MCF 10A (cell line): ENCODE data around the gene TRPV5. TPM values are rescaled to one million over a fixed set of nuclear protein-coding genes. Genes with fewer than 3 reads are reported as not detected.

Experiments used
- BruUV-seq: library from RNA; stranded (reverse); fragments of 400-500 nt; replicated peaks from 2 replicates; lab custom pipeline; 2021; lab: Mats Ljungman, UMichigan
- CTCF ChIA-PET: fragments of 300-600 bp; sonication (Branson Sonifier 250); formaldehyde crosslinking; extraction: SDS; loops from one replicate; lab custom pipeline; 2021; ENCODE audit warnings: antibody characterized with exemption, inconsistent platforms; lab: Yijun Ruan, JAX
- POLR2A ChIA-PET: fragments of 300-600, 350-650 bp; sonication (Branson Sonifier 250); formaldehyde crosslinking; extraction: SDS; loops from one replicate; lab custom pipeline; 2020; ENCODE audit warnings: antibody characterized with exemption, inconsistent platforms; lab: Yijun Ruan, JAX
- DNase-seq: peaks from one replicate; pipeline ENCODE4 v3.0.0-alpha.2; 2018; ENCODE audit not compliant: unreplicated experiment
- H3K27ac Mint-ChIP-seq: one replicate; pipeline ENCODE4 v1.8.0; 2022; ENCODE audit warnings: mild to moderate bottlenecking, low read depth, mixed read lengths; ENCODE audit not compliant: unreplicated experiment
- H3K27me3 Mint-ChIP-seq: one replicate; pipeline ENCODE4 v1.8.0; 2022; ENCODE audit warnings: mixed read lengths; ENCODE audit not compliant: insufficient read depth, unreplicated experiment
- H3K36me3 Mint-ChIP-seq: one replicate; pipeline ENCODE4 v1.8.0; 2022; ENCODE audit warnings: mild to moderate bottlenecking, moderate library complexity, mixed read lengths; ENCODE audit not compliant: insufficient read depth, unreplicated experiment
- H3K4me1 Mint-ChIP-seq: one replicate; pipeline ENCODE4 v1.8.0; 2022; ENCODE audit warnings: mixed read lengths; ENCODE audit not compliant: insufficient read depth, unreplicated experiment
- H3K4me3 Mint-ChIP-seq: one replicate; pipeline ENCODE4 v1.8.0; 2022; ENCODE audit warnings: mild to moderate bottlenecking, moderate library complexity, mixed read lengths; ENCODE audit not compliant: unreplicated experiment
- H3K9me3 Mint-ChIP-seq: one replicate; pipeline ENCODE4 v1.8.0; 2022; ENCODE audit warnings: mixed read lengths; ENCODE audit not compliant: unreplicated experiment
- intact Hi-C: fragments of 100-400 bp; cut with micrococcal nuclease; formaldehyde crosslinking; loops from 2 replicates; pipeline ENCODE4 v1.14.1; 2022
- total RNA-seq: library from RNA; stranded (reverse); gene quantifications from 2 replicates; pipeline ENCODE4 v1.2.3, GENCODE V29; 2022
- TF ChIP-seq, protein P1 (sequence below): fragments of 200-600 bp; IDR thresholded peaks from one replicate; pipeline ENCODE4 v1.8.0; 2022; ENCODE audit warnings: antibody characterized with exemption, mild to moderate bottlenecking; ENCODE audit not compliant: unreplicated experiment

Gene TRPV5
- total RNA-seq, 1 experiment from 2014 or later = not detected

DNA sequence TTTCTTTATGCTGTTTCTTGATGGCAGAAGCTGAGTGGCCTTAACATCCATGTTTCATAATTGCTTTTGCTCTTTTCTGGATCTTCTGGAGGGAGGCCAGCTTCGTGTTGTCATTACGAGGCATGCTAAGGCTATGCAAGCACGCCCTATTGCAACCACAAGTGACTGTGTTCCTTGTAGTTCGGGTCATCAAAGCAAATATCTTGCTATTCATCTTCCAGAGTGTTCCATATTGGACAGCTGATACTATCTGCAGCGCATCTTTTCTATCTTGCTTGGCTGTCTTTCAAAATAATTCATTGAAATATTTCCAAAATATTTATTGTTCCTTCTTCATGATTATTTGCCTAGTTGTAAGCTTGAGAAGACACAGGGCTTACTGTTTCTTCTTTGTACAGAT, 73.7 kb downstream of the TRPV5 start:
- H3K27ac Mint-ChIP-seq = no peak overlapping the region
- TF ChIP-seq, protein P1, sequence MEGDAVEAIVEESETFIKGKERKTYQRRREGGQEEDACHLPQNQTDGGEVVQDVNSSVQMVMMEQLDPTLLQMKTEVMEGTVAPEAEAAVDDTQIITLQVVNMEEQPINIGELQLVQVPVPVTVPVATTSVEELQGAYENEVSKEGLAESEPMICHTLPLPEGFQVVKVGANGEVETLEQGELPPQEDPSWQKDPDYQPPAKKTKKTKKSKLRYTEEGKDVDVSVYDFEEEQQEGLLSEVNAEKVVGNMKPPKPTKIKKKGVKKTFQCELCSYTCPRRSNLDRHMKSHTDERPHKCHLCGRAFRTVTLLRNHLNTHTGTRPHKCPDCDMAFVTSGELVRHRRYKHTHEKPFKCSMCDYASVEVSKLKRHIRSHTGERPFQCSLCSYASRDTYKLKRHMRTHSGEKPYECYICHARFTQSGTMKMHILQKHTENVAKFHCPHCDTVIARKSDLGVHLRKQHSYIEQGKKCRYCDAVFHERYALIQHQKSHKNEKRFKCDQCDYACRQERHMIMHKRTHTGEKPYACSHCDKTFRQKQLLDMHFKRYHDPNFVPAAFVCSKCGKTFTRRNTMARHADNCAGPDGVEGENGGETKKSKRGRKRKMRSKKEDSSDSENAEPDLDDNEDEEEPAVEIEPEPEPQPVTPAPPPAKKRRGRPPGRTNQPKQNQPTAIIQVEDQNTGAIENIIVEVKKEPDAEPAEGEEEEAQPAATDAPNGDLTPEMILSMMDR = no peak
- no TSS peak for BruUV-seq
- no peaks in the 10 kb centered on the region for H3K9me3 Mint-ChIP-seq
- no peaks in the 10 kb centered on the region for H3K36me3 Mint-ChIP-seq
- H3K4me3 Mint-ChIP-seq = no peak overlapping the region
- ChIA-PET CTCF (interaction anchor here (0.7 to 3.8 kb wide), 8 partner anchors 13 to 355 kb away, joined by 3 to 20 read pairs (median 4); no protein-coding TSS in a partner anchor), POLR2A (interaction anchor here (0.7 to 0.8 kb wide), 2 partner anchors 13 to 17 kb away, joined by 3 read pairs; no protein-coding TSS in a partner anchor)
- intact Hi-C loops = loop anchor here (2.0 kb wide), 1 partner anchor 323 kb away; no protein-coding TSS in a partner anchor
- DNase-seq = peak; percentile 77
- H3K27me3 Mint-ChIP-seq = peaks cover 44% of the 10 kb centered on the region
- peaks cover 26% of the 10 kb centered on the region for H3K4me1 Mint-ChIP-seq

GRCh38 chr7:142859411-142859810, 74.1 kb downstream of the TRPV5 start:
- no peaks in the 10 kb centered on the region for H3K36me3 Mint-ChIP-seq

More at GRCh38 chr7:142859411-142859810, 74.1 kb downstream of the TRPV5 start:
- no TSS peak for BruUV-seq
- TF ChIP-seq, protein P1 = no peak
- Mint-ChIP-seq H3K4me1 (peaks cover 27% of the 10 kb centered on the region), H3K27ac (no peak overlapping the region), H3K4me3 (no peak overlapping the region), H3K9me3 (no peaks in the 10 kb centered on the region), H3K27me3 (peaks cover 44% of the 10 kb centered on the region)
- ChIA-PET POLR2A (interaction anchor here (0.7 to 0.8 kb wide), 2 partner anchors 13 to 18 kb away, joined by 3 read pairs; no protein-coding TSS in a partner anchor), CTCF (interaction anchor here (0.7 to 3.8 kb wide), 10 partner anchors 13 to 537 kb away, joined by 3 to 20 read pairs (median 3); no protein-coding TSS in a partner anchor)
- intact Hi-C loops = loop anchor here (2.0 kb wide), 1 partner anchor 323 kb away; no protein-coding TSS in a partner anchor
- no peak for DNase-seq

Other genes with a start within 250 kb of the TRPV5 start
- not detected in 2 replicates for gene PRSS1, start 184.3 kb downstream of the TRPV5 start, total RNA-seq
- not detected in 2 replicates for gene PRSS2, start 162.8 kb downstream of the TRPV5 start, total RNA-seq
- 0.79 and 1.4 TPM in 2 replicates for gene EPHB6, start 78.7 kb downstream of the TRPV5 start, total RNA-seq
- 0.30 and 0.44 TPM in 2 replicates for gene TRPV6, start 48.0 kb downstream of the TRPV5 start, total RNA-seq
- not detected in 2 replicates for gene LLCFC1, start 5.7 kb upstream of the TRPV5 start, total RNA-seq
- gene KEL, start 28.6 kb upstream of the TRPV5 start, total RNA-seq = not detected in 2 replicates
- gene OR9A2, start 93.4 kb upstream of the TRPV5 start, total RNA-seq = not detected in 2 replicates
- gene OR6V1, start 118.6 kb upstream of the TRPV5 start, total RNA-seq = not detected in 2 replicates
- gene PIP, start 198.3 kb upstream of the TRPV5 start, total RNA-seq = not detected in 2 replicates
- gene TAS2R39, start 249.7 kb upstream of the TRPV5 start, total RNA-seq = not detected in 2 replicates